Esophagus squamous epithelium (tissue), 5 donors: ENCODE measurements around the gene HS2ST1. TPM values are rescaled to one million over a fixed set of nuclear protein-coding genes. Genes with fewer than 3 reads are reported as not detected.

Experiments used
- DNase-seq: peaks from one replicate; lab custom pipeline; 2025; lab: John Stamatoyannopoulos, UW
- H3K27ac ChIP-seq, 4 donors: fragments of 200-600 bp; sonication (generic); one replicate each; pipeline ENCODE4 v1.5.1; 2016 to 2019; ENCODE audit warnings: mild to moderate bottlenecking in 1 of 4
- H3K27me3 ChIP-seq, 4 donors: fragments of 200-600 bp; sonication (generic); 1 replicate in 3 of 4; 2 replicates in 1 of 4; pipeline versions ENCODE4 v1.5.1 to v1.6.0; 2017 to 2021; ENCODE audit warnings: antibody characterized with exemption in 1 of 4
- H3K36me3 ChIP-seq, 3 donors: fragments of 200-600 bp; sonication (generic); one replicate each; pipeline ENCODE4 v1.5.1; 2016 to 2019
- H3K4me1 ChIP-seq, 3 donors: fragments of 200-600 bp; sonication (generic); one replicate each; pipeline ENCODE4 v1.5.1; 2017 to 2019
- H3K4me3 ChIP-seq, 4 donors: fragments of 200-600 bp; sonication (generic); 1 replicate in 3 of 4; 2 replicates in 1 of 4; pipeline ENCODE4 v1.5.1; 2016 to 2019; ENCODE audit warnings: mild to moderate bottlenecking in 2 of 4, moderate library complexity in 1 of 4
- H3K9me3 ChIP-seq, 3 donors: fragments of 200-600 bp; sonication (generic); one replicate each; pipeline ENCODE4 v1.5.1; 2016 to 2019
- CTCF ChIP-seq, 6 experiments: fragments of 450-650 bp in 4 of 6; fragments of 200-600 bp in 2 of 6; sonication (generic) in 2 of 6; IDR thresholded peaks; one replicate each; pipeline ENCODE4 v1.5.1; 2016 to 2019; ENCODE audit warnings: antibody characterized with exemption in 6 of 6, mild to moderate bottlenecking in 4 of 6, moderate library complexity in 4 of 6
- POLR2A ChIP-seq, 4 donors: fragments of 450-650 bp; IDR thresholded peaks; one replicate each; pipeline ENCODE4 v1.6.1; 2017; ENCODE audit warnings: antibody characterized with exemption in 4 of 4, mild to moderate bottlenecking in 4 of 4, moderate library complexity in 3 of 4
- WGBS, 2 donors: methylation state at CpG; one replicate each; pipeline ENCODE4 v1.1.5; 2018; 5-methylcytosine and 5-hydroxymethylcytosine counted together
- intact Hi-C: fragments of 100-400 bp; cut with DNase I; formaldehyde crosslinking; loops from one replicate; pipeline ENCODE4 v1.15.0; 2022
- total RNA-seq, 4 donors: library from RNA; depleted of rRNA; stranded (reverse); fragments of >200 nt; gene quantifications; one replicate each; pipeline ENCODE4 v1.1.0, GENCODE V29; 2016
- donor health status: DM: yes; HTN: yes; CAD: no.

The HS2ST1 gene
- total RNA-seq, 4 donors from 2014 or later, result 5.3 to 10.5 (median 9.1) TPM

GRCh38 chr1:87122243-87122642 is 207.8 kb downstream of the HS2ST1 start:
- Histone ChIP-seq H3K4me3 (no peak overlapping the region), H3K36me3 (no peaks in the 10 kb centered on the region), H3K4me1 (no peaks in the 10 kb centered on the region), H3K9me3 (no peaks in the 10 kb centered on the region), H3K27ac (no peak overlapping the region), H3K27me3 (no peaks in the 10 kb centered on the region)
- intact Hi-C loops, result no loop called here
- TF ChIP-seq CTCF (IDR thresholded peaks at IDR 0.05), result no peak
- no peak for TF ChIP-seq POLR2A (IDR thresholded peaks at IDR 0.05)
- 83 to 100% methylated on average over 1 of the region's 1 CpG for WGBS, 2 donors
- DNase-seq, result no peak

GRCh38 chr1:87123610-87124009 is 209.2 kb downstream of the HS2ST1 start:
- 82 to 89% methylated on average over 6 of the region's 6 CpGs for WGBS, 2 donors

GRCh38 chr1:87126886-87127505 is 212.6 kb downstream of the HS2ST1 start:
- H3K4me3 ChIP-seq, result no peak overlapping the region
- no peak overlapping the region for H3K27ac ChIP-seq
- H3K36me3 ChIP-seq, result no peaks in the 10 kb centered on the region
- no peaks in the 10 kb centered on the region for H3K9me3 ChIP-seq
- peaks cover 0 to 35% (median 5%) of the 10 kb centered on the region in 3 donors for H3K4me1 ChIP-seq
- WGBS, 2 donors, result 83 to 85% methylated on average over 6 of the region's 6 CpGs
- H3K27me3 ChIP-seq, result no peaks in the 10 kb centered on the region
- TF ChIP-seq POLR2A (IDR thresholded peaks at IDR 0.05) (no peak), CTCF (IDR thresholded peaks at IDR 0.05) (no peak)
- intact Hi-C loops, result no loop called here
- DNase-seq, result no peak

More at GRCh38 chr1:87123610-87124009, 209.2 kb downstream of the HS2ST1 start:
- Histone ChIP-seq H3K4me1 (peaks cover 0 to 3% (median 0%) of the 10 kb centered on the region in 3 donors), H3K27ac (no peak overlapping the region), H3K36me3 (no peaks in the 10 kb centered on the region), H3K27me3 (no peaks in the 10 kb centered on the region), H3K4me3 (no peak overlapping the region), H3K9me3 (no peaks in the 10 kb centered on the region)
- TF ChIP-seq POLR2A (IDR thresholded peaks at IDR 0.05) (no peak), CTCF (IDR thresholded peaks at IDR 0.05) (no peak)
- intact Hi-C loops, result no loop called here
- DNase-seq, result no peak

GRCh38 chr1:87127581-87127980 is 213.1 kb downstream of the HS2ST1 start:
- 76 to 100% methylated on average over 1 to 3 of the region's 3 CpGs for WGBS, 2 donors
- TF ChIP-seq CTCF (IDR thresholded peaks at IDR 0.05) (no peak), POLR2A (IDR thresholded peaks at IDR 0.05) (no peak)
- intact Hi-C loops, result no loop called here
- H3K36me3 ChIP-seq, result no peaks in the 10 kb centered on the region
- peaks cover 0 to 40% (median 11%) of the 10 kb centered on the region in 3 donors for H3K4me1 ChIP-seq
- H3K27me3 ChIP-seq, result peaks cover 0 to 5% (median 0%) of the 10 kb centered on the region in 4 donors
- no peak for DNase-seq
- H3K4me3 ChIP-seq, result no peak overlapping the region
- no peak overlapping the region for H3K27ac ChIP-seq
- H3K9me3 ChIP-seq, result no peaks in the 10 kb centered on the region

GRCh38 chr1:87129038-87129437 is 214.6 kb downstream of the HS2ST1 start:
- no peaks in the 10 kb centered on the region for H3K9me3 ChIP-seq
- H3K27me3 ChIP-seq, result peaks cover 0 to 7% (median 0%) of the 10 kb centered on the region in 4 donors
- DNase-seq, result no peak
- 28 to 73% methylated on average over 1 of the region's 1 CpG for WGBS, 2 donors
- no peak overlapping the region for H3K4me3 ChIP-seq
- intact Hi-C loops, result no loop called here
- peak overlapping the region; percentile 20 to 75 (median 52) for H3K27ac ChIP-seq
- H3K36me3 ChIP-seq, result no peaks in the 10 kb centered on the region
- H3K4me1 ChIP-seq, result peaks cover 0 to 46% (median 12%) of the 10 kb centered on the region in 3 donors
- TF ChIP-seq POLR2A (IDR thresholded peaks at IDR 0.05), result no peak
- no peak for TF ChIP-seq CTCF (IDR thresholded peaks at IDR 0.05)
